ENCODE data around the gene TCF4. TPM values are rescaled to one million over a fixed set of nuclear protein-coding genes. Genes with fewer than 3 reads are reported as not detected.

Gene TCF4
- total and polyA plus RNA-seq, 2 donors (not counting 1 experiment from before 2014, with no cell fraction given) = 68.5 to 353 TPM

DNA sequence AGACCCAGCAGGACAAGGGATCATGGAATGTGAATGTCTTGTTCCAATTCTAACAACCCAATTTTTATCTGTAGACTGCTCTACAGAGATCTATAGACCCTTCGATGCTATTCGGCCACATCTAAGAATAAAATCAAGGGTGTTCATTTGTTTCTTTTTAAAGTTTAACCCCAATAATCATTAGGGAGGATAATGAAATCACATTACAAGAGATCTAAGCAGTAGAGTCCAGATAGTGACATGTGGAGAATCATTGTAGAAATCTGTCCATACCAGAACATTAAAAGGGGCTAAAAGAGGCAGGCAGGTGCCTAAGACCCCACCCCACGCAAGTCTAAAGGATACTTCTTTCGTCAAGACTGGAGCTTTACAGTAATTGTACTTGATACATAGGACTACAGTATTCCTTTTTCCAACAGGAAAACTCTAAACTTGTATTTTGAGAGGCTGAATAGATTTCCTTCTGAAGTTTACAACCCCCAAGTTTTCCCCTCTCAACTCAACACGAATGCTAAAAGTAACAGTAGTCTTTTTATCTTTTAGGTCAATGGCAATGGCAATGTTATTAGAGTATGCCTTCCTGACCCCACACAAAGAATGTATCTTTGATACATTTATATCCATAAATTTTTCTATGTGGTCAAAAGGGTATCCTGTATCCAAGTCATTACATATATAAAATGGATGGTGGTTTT lies 183.7 kb downstream of the TCF4 start:
- H2AFZ ChIP-seq (ENCODE audit: insufficient read depth, low read depth, low read length, poor library complexity, severe bottlenecking) = no peak overlapping the region
- Mint-ChIP-seq H3K4me1 (peaks cover 12% of the 10 kb centered on the region), H3K27me3 (no peaks in the 10 kb centered on the region), H3K27ac (no peak overlapping the region), H3K4me3 (no peak overlapping the region), H3K9me3 (ENCODE audit: insufficient read depth) (no peaks in the 10 kb centered on the region)
- intact Hi-C loops (cut with micrococcal nuclease) = no loop called here
- TF ChIP-seq EZH2 (IDR thresholded peaks at IDR 0.05; ENCODE audit: borderline replicate concordance, insufficient read depth, low read depth, low read length, poor library complexity, severe bottlenecking) = no peak
- no peak for TF ChIP-seq CTCF (IDR thresholded peaks at IDR 0.05)
- no peaks in the 10 kb centered on the region for H3K4me1 ChIP-seq (ENCODE audit: control insufficient read depth in 2 of 2, insufficient read depth in 2 of 2, low read length in 2 of 2)
- H3K9me3 ChIP-seq (ENCODE audit: control extremely low read depth in 1 of 3, control insufficient read depth in 2 of 3, insufficient read depth in 1 of 3, low read length in 2 of 3) = no peaks in the 10 kb centered on the region
- no peaks in the 10 kb centered on the region for H4K20me1 ChIP-seq (ENCODE audit: control insufficient read depth, insufficient read depth, low read length, poor library complexity, severe bottlenecking)
- H3K4me2 ChIP-seq (replicated peaks; ENCODE audit: low read depth, low read length, poor library complexity, severe bottlenecking) = peak overlapping the region; percentile 29
- no peaks in the 10 kb centered on the region for H3K27me3 ChIP-seq (replicated peaks in 1 of 4; ENCODE audit: control extremely low read depth in 1 of 4, control insufficient read depth in 3 of 4, insufficient read depth in 4 of 4, low read length in 3 of 4)
- WGBS (ENCODE audit: insufficient coverage) = no CpG with 5 or more reads among the region's 5 CpGs
- no peak overlapping the region for H3K9ac ChIP-seq (ENCODE audit: low read length)
- H3K27ac ChIP-seq (ENCODE audit: low read length in 2 of 2) = no peak overlapping the region
- peaks cover 40% of the 10 kb centered on the region for H3K79me2 ChIP-seq (ENCODE audit: control insufficient read depth, insufficient read depth, low read length)
- ATAC-seq (ENCODE audit: low read depth) = no peak
- ChIA-PET POLR2A (no interaction called here), CTCF (interaction anchor here (1.0 kb wide), 1 partner anchor 12 kb away, joined by 4 read pairs; no protein-coding TSS in a partner anchor)
- DNase-seq = no peak
- peaks cover 0 to 3% of the 10 kb centered on the region in 2 experiments for H3K36me3 ChIP-seq (replicated peaks in 1 of 2; ENCODE audit: control extremely low read depth in 1 of 2, control insufficient read depth in 1 of 2, extremely low read depth in 1 of 2, insufficient read depth in 2 of 2, low read length in 1 of 2)
- no peak overlapping the region for H3K4me3 ChIP-seq (ENCODE audit: control extremely low read depth in 1 of 5, extremely low read depth in 1 of 5, insufficient read depth in 1 of 5, low read depth in 2 of 5, low read length in 4 of 5)

- Histone ChIP-seq H4K20me1 (ENCODE audit: control insufficient read depth, insufficient read depth, low read length, poor library complexity, severe bottlenecking) (no peaks in the 10 kb centered on the region), H3K9me3 (ENCODE audit: control extremely low read depth in 1 of 3, control insufficient read depth in 2 of 3, insufficient read depth in 1 of 3, low read length in 2 of 3) (no peaks in the 10 kb centered on the region), H3K4me2 (replicated peaks; ENCODE audit: low read depth, low read length, poor library complexity, severe bottlenecking) (no peak overlapping the region), H3K9ac (ENCODE audit: low read length) (no peak overlapping the region), H3K4me3 (ENCODE audit: control extremely low read depth in 1 of 5, extremely low read depth in 1 of 5, insufficient read depth in 1 of 5, low read depth in 2 of 5, low read length in 4 of 5) (no peak overlapping the region), H3K4me1 (ENCODE audit: control insufficient read depth in 2 of 2, insufficient read depth in 2 of 2, low read length in 2 of 2) (no peaks in the 10 kb centered on the region), H3K27me3 (replicated peaks in 1 of 4; ENCODE audit: control extremely low read depth in 1 of 4, control insufficient read depth in 3 of 4, insufficient read depth in 4 of 4, low read length in 3 of 4) (no peaks in the 10 kb centered on the region), H2AFZ (ENCODE audit: insufficient read depth, low read depth, low read length, poor library complexity, severe bottlenecking) (no peak overlapping the region), H3K27ac (ENCODE audit: low read length in 2 of 2) (no peak overlapping the region), H3K36me3 (replicated peaks in 1 of 2; ENCODE audit: control extremely low read depth in 1 of 2, control insufficient read depth in 1 of 2, extremely low read depth in 1 of 2, insufficient read depth in 2 of 2, low read length in 1 of 2) (peaks cover 0 to 3% of the 10 kb centered on the region in 2 experiments), H3K79me2 (ENCODE audit: control insufficient read depth, insufficient read depth, low read length) (peaks cover 39% of the 10 kb centered on the region)
- intact Hi-C loops (cut with micrococcal nuclease) = no loop called here
- WGBS (ENCODE audit: insufficient coverage) = 92% methylated on average over 3 of the region's 5 CpGs
- Mint-ChIP-seq H3K9me3 (ENCODE audit: insufficient read depth) (no peaks in the 10 kb centered on the region), H3K27ac (no peak overlapping the region), H3K27me3 (no peaks in the 10 kb centered on the region), H3K4me3 (no peak overlapping the region), H3K4me1 (peaks cover 12% of the 10 kb centered on the region)
- POLR2A ChIA-PET = no interaction called here
- CTCF ChIA-PET = no interaction called here
- ATAC-seq (ENCODE audit: low read depth) = no peak
- DNase-seq = no peak
- TF ChIP-seq CTCF (IDR thresholded peaks at IDR 0.05) = no peak
- TF ChIP-seq EZH2 (IDR thresholded peaks at IDR 0.05; ENCODE audit: borderline replicate concordance, insufficient read depth, low read depth, low read length, poor library complexity, severe bottlenecking) = no peak
These were observed 184.5 kb downstream of the TCF4 start for GRCh38 chr18:55403421-55403949.

Measured in B cell (primary cell).